Activated T-helper 1 cell treated with anti-CD3 and anti-CD28 coated beads, Interleukin-12 subunit alpha, Interleukin-12 subunit beta, Interleukin-2, Interleukin-4 antibody, amounts not matched to agents 30 ng/mL and 10 ng/mL and 1 ng/mL, durations not matched to agents 14 hours and 24 hours and 36 hours (primary cell): ENCODE data around the gene ARNT2. TPM values are rescaled to one million over a fixed set of nuclear protein-coding genes. Genes with fewer than 3 reads are reported as not detected.

ENCODE experiments used
- DNase-seq: peaks from one replicate; pipeline ENCODE4 v3.0.0; 2021; ENCODE audit warnings: low spot score
- H3K27ac Mint-ChIP-seq: one replicate; pipeline ENCODE4 v1.8.0; 2021; ENCODE audit warnings: mild to moderate bottlenecking, mixed read lengths
- H3K27me3 Mint-ChIP-seq: one replicate; pipeline ENCODE4 v1.8.0; 2022; ENCODE audit warnings: mild to moderate bottlenecking, moderate library complexity, mixed read lengths; ENCODE audit not compliant: insufficient read depth
- H3K36me3 Mint-ChIP-seq: one replicate; pipeline ENCODE4 v1.8.0; 2021; ENCODE audit warnings: low read depth, mixed read lengths
- H3K4me1 Mint-ChIP-seq: one replicate; pipeline ENCODE4 v1.8.0; 2021; ENCODE audit warnings: low read depth, mixed read lengths
- H3K4me3 Mint-ChIP-seq: one replicate; pipeline ENCODE4 v1.8.0; 2021; ENCODE audit warnings: mild to moderate bottlenecking, moderate library complexity, mixed read lengths
- H3K9me3 Mint-ChIP-seq: one replicate; pipeline ENCODE4 v1.8.0; 2021; ENCODE audit warnings: mixed read lengths
- intact Hi-C: fragments of 100-400 bp; cut with micrococcal nuclease; formaldehyde crosslinking; loops from one replicate; pipeline ENCODE4 v1.15.1; 2024
- total RNA-seq: library from RNA; stranded (reverse); gene quantifications from 2 replicates; pipeline ENCODE4 v1.2.3, GENCODE V29; 2022

Gene ARNT2
- total RNA-seq, 1 donor from 2014 or later = 0.36 TPM

- H3K27ac Mint-ChIP-seq = no peak overlapping the region
- H3K4me1 Mint-ChIP-seq = no peaks in the 10 kb centered on the region
- DNase-seq = no peak
- no peaks in the 10 kb centered on the region for H3K27me3 Mint-ChIP-seq
- H3K36me3 Mint-ChIP-seq = no peaks in the 10 kb centered on the region
- no peak overlapping the region for H3K4me3 Mint-ChIP-seq
- H3K9me3 Mint-ChIP-seq = peaks cover 2% of the 10 kb centered on the region
- intact Hi-C loops = no loop called here
Observed at GRCh38 chr15:80480909-80481308, 76.7 kb downstream of the ARNT2 start.

GRCh38 chr15:80482696-80483095 is 78.5 kb downstream of the ARNT2 start:
- Mint-ChIP-seq H3K4me3 (no peak overlapping the region), H3K4me1 (no peaks in the 10 kb centered on the region), H3K9me3 (no peaks in the 10 kb centered on the region), H3K27me3 (no peaks in the 10 kb centered on the region), H3K36me3 (no peaks in the 10 kb centered on the region), H3K27ac (no peak overlapping the region)
- intact Hi-C loops = no loop called here
- DNase-seq = no peak

- Mint-ChIP-seq H3K36me3 (no peaks in the 10 kb centered on the region), H3K27me3 (no peaks in the 10 kb centered on the region), H3K4me3 (no peak overlapping the region), H3K27ac (no peak overlapping the region), H3K4me1 (no peaks in the 10 kb centered on the region), H3K9me3 (no peaks in the 10 kb centered on the region)
- no peak for DNase-seq
- intact Hi-C loops = no loop called here
Observed at GRCh38 chr15:80483725-80484161, 79.6 kb downstream of the ARNT2 start.

- intact Hi-C loops = no loop called here
Observed at GRCh38 chr15:80484333-80484864, 80.2 kb downstream of the ARNT2 start.

GRCh38 chr15:80485370-80486164 is 81.4 kb downstream of the ARNT2 start:
- intact Hi-C loops = no loop called here
- Mint-ChIP-seq H3K27me3 (peaks cover 2% of the 10 kb centered on the region), H3K9me3 (no peaks in the 10 kb centered on the region), H3K4me3 (no peak overlapping the region), H3K4me1 (no peaks in the 10 kb centered on the region), H3K27ac (no peak overlapping the region), H3K36me3 (no peaks in the 10 kb centered on the region)
- no peak for DNase-seq

More at GRCh38 chr15:80484333-80484864, 80.2 kb downstream of the ARNT2 start:
- Mint-ChIP-seq H3K36me3 (no peaks in the 10 kb centered on the region), H3K9me3 (no peaks in the 10 kb centered on the region), H3K4me1 (no peaks in the 10 kb centered on the region), H3K27ac (no peak overlapping the region), H3K27me3 (no peaks in the 10 kb centered on the region), H3K4me3 (no peak overlapping the region)
- DNase-seq = no peak

GRCh38 chr15:80487839-80488390 is 83.7 kb downstream of the ARNT2 start:
- intact Hi-C loops = no loop called here
- no peak for DNase-seq
- Mint-ChIP-seq H3K27ac (no peak overlapping the region), H3K4me3 (no peak overlapping the region), H3K36me3 (no peaks in the 10 kb centered on the region), H3K9me3 (no peaks in the 10 kb centered on the region), H3K4me1 (no peaks in the 10 kb centered on the region), H3K27me3 (peaks cover 7% of the 10 kb centered on the region)

- Mint-ChIP-seq H3K36me3 (no peaks in the 10 kb centered on the region), H3K9me3 (no peaks in the 10 kb centered on the region), H3K27ac (no peak overlapping the region), H3K4me3 (no peak overlapping the region), H3K27me3 (peaks cover 7% of the 10 kb centered on the region), H3K4me1 (no peaks in the 10 kb centered on the region)
- no peak for DNase-seq
- intact Hi-C loops = no loop called here
Observed at GRCh38 chr15:80489030-80489594, 84.9 kb downstream of the ARNT2 start.

GRCh38 chr15:80490431-80490990 is 86.3 kb downstream of the ARNT2 start:
- no peak for DNase-seq
- no peaks in the 10 kb centered on the region for H3K36me3 Mint-ChIP-seq
- peaks cover 8% of the 10 kb centered on the region for H3K27me3 Mint-ChIP-seq
- no peaks in the 10 kb centered on the region for H3K9me3 Mint-ChIP-seq
- no peak overlapping the region for H3K27ac Mint-ChIP-seq
- intact Hi-C loops = no loop called here
- no peak overlapping the region for H3K4me3 Mint-ChIP-seq
- no peaks in the 10 kb centered on the region for H3K4me1 Mint-ChIP-seq

GRCh38 chr15:80491163-80491847 is 87.1 kb downstream of the ARNT2 start:
- no peak overlapping the region for H3K4me3 Mint-ChIP-seq
- H3K27me3 Mint-ChIP-seq = peaks cover 8% of the 10 kb centered on the region
- no peaks in the 10 kb centered on the region for H3K36me3 Mint-ChIP-seq
- no peaks in the 10 kb centered on the region for H3K4me1 Mint-ChIP-seq
- H3K9me3 Mint-ChIP-seq = no peaks in the 10 kb centered on the region
- intact Hi-C loops = no loop called here
- no peak overlapping the region for H3K27ac Mint-ChIP-seq
- no peak for DNase-seq

GRCh38 chr15:80492409-80492808 is 88.2 kb downstream of the ARNT2 start:
- no peaks in the 10 kb centered on the region for H3K4me1 Mint-ChIP-seq
- intact Hi-C loops = no loop called here

GRCh38 chr15:80492874-80493273 is 88.7 kb downstream of the ARNT2 start:
- H3K9me3 Mint-ChIP-seq = no peaks in the 10 kb centered on the region
- no peaks in the 10 kb centered on the region for H3K36me3 Mint-ChIP-seq
- peaks cover 8% of the 10 kb centered on the region for H3K27me3 Mint-ChIP-seq
- no peaks in the 10 kb centered on the region for H3K4me1 Mint-ChIP-seq
- H3K27ac Mint-ChIP-seq = no peak overlapping the region
- intact Hi-C loops = no loop called here
- no peak for DNase-seq
- H3K4me3 Mint-ChIP-seq = no peak overlapping the region

More at GRCh38 chr15:80492409-80492808, 88.2 kb downstream of the ARNT2 start:
- H3K27ac Mint-ChIP-seq = no peak overlapping the region
- H3K36me3 Mint-ChIP-seq = no peaks in the 10 kb centered on the region
- no peak for DNase-seq
- no peaks in the 10 kb centered on the region for H3K9me3 Mint-ChIP-seq
- H3K27me3 Mint-ChIP-seq = peaks cover 8% of the 10 kb centered on the region
- H3K4me3 Mint-ChIP-seq = no peak overlapping the region

GRCh38 chr15:80494351-80494751 is 90.2 kb downstream of the ARNT2 start:
- H3K4me1 Mint-ChIP-seq = no peaks in the 10 kb centered on the region
- no peaks in the 10 kb centered on the region for H3K9me3 Mint-ChIP-seq
- DNase-seq = no peak
- intact Hi-C loops = no loop called here
- H3K27ac Mint-ChIP-seq = no peak overlapping the region
- no peaks in the 10 kb centered on the region for H3K36me3 Mint-ChIP-seq
- no peak overlapping the region for H3K4me3 Mint-ChIP-seq
- H3K27me3 Mint-ChIP-seq = peaks cover 8% of the 10 kb centered on the region
